NOMO-1 treated with DMSO at 0.1 percent for 48 hours (cell line): ENCODE data around the gene SOCS1.

Source experiments
- DNase-seq: peaks from one replicate; lab custom pipeline; 2025; ENCODE audit not compliant: unreplicated experiment; lab: John Stamatoyannopoulos, UW

The SOCS1 gene

GRCh38 chr16:11285842-11286241 lies 29.8 kb upstream of the SOCS1 start:
- no peak for DNase-seq

GRCh38 chr16:11283820-11284248 lies 27.8 kb upstream of the SOCS1 start:
- DNase-seq: peak; percentile 28

GRCh38 chr16:11280616-11281522 lies 24.9 kb upstream of the SOCS1 start, which contains the start of gene PRM1:
Gene PRM1 (minus strand): TSS chr16:11281330. CDS start chr16:11281238, 92 bp downstream.
- DNase-seq: no peak

GRCh38 chr16:11278681-11279628 lies 23.0 kb upstream of the SOCS1 start:
- DNase-seq: peak; percentile 60

GRCh38 chr16:11277607-11278337 lies 21.8 kb upstream of the SOCS1 start:
- DNase-seq: no peak

GRCh38 chr16:11276896-11277593 lies 21.0 kb upstream of the SOCS1 start:
- no peak for DNase-seq

GRCh38 chr16:11276143-11276895 lies 20.3 kb upstream of the SOCS1 start, which contains the start of gene PRM2:
Gene PRM2 (minus strand): TSS chr16:11276480. CDS start chr16:11276370, 110 bp downstream.
- DNase-seq: no peak

GRCh38 chr16:11274964-11275363 lies 19.0 kb upstream of the SOCS1 start:
- DNase-seq: no peak

- no peak for DNase-seq
Observed at GRCh38 chr16:11273721-11274324, 17.8 kb upstream of the SOCS1 start.

GRCh38 chr16:11272921-11273720 lies 17.1 kb upstream of the SOCS1 start, which contains the start of gene PRM3:
Gene PRM3 (minus strand): TSS chr16:11273629. CDS start chr16:11273595, 34 bp downstream.
- no peak for DNase-seq

- no peak for DNase-seq
Observed at GRCh38 chr16:11272484-11272883, 16.5 kb upstream of the SOCS1 start.

GRCh38 chr16:11271610-11272009 lies 15.6 kb upstream of the SOCS1 start:
- no peak for DNase-seq

- no peak for DNase-seq
Observed at GRCh38 chr16:11270602-11271162, 14.7 kb upstream of the SOCS1 start.

- no peak for DNase-seq
Observed at GRCh38 chr16:11268921-11269375, 12.9 kb upstream of the SOCS1 start, which contains the start of gene TNP2. Gene TNP2 (minus strand): TSS chr16:11269325. CDS start chr16:11269262, 63 bp downstream.

- no peak for DNase-seq
Observed at GRCh38 chr16:11265124-11265523, 9.1 kb upstream of the SOCS1 start.

GRCh38 chr16:11264155-11264832 lies 8.3 kb upstream of the SOCS1 start:
- DNase-seq: peak; percentile 88

- DNase-seq: no peak
Observed at GRCh38 chr16:11263737-11264136, 7.7 kb upstream of the SOCS1 start.
